GM12878 (cell line): Measurements from ENCODE around the gene ZSCAN32. TPM values are rescaled to one million over a fixed set of nuclear protein-coding genes. Genes with fewer than 3 reads are reported as not detected.
A peak's percentile ranks its signal among the peaks of the same experiment; 100 is the strongest.

Experiments
- BACH1 ChIP-seq: fragments of 450-650 bp; IDR thresholded peaks from 2 replicates; pipeline ENCODE4 v1.6.1; 2017; ENCODE audit warnings: mild to moderate bottlenecking, borderline replicate concordance
- BMI1 ChIP-seq: fragments of 450-650 bp; IDR thresholded peaks from 2 replicates; pipeline ENCODE4 v1.6.1; 2016; ENCODE audit warnings: mild to moderate bottlenecking, moderate library complexity, borderline replicate concordance
- CHD2 ChIP-seq: IDR thresholded peaks from 2 replicates; pipeline ENCODE4 v1.6.1; 2011; ENCODE audit warnings: low read depth, low read length, improper control_type of control experiment, borderline replicate concordance
- CREM ChIP-seq: IDR thresholded peaks from 2 replicates; pipeline ENCODE4 v1.6.1; 2014; ENCODE audit warnings: antibody characterized with exemption, low read depth
- CUX1 ChIP-seq: IDR thresholded peaks from 2 replicates; pipeline ENCODE4 v1.6.1; 2012; ENCODE audit warnings: improper control_type of control experiment, low read depth, low read length; ENCODE audit not compliant: insufficient replicate concordance
- HDAC6 ChIP-seq: fragments of 200-600 bp; sonication (generic); IDR thresholded peaks from one replicate; pipeline ENCODE4 v1.8.0; 2017; ENCODE audit warnings: antibody characterized with exemption; ENCODE audit not compliant: unreplicated experiment
- IKZF1 ChIP-seq: fragments of 450-650 bp; conservative IDR thresholded peaks from 2 replicates; pipeline ENCODE4 v1.6.1; 2017; ENCODE audit warnings: antibody characterized with exemption, mild to moderate bottlenecking
- IRF5 ChIP-seq: fragments of 450-650 bp; IDR thresholded peaks from 2 replicates; pipeline ENCODE4 v1.6.1; 2017; ENCODE audit warnings: borderline replicate concordance
- JUND ChIP-seq: IDR thresholded peaks from 2 replicates; pipeline ENCODE4 v1.6.1; 2012; ENCODE audit warnings: low read depth, mild to moderate bottlenecking, low read length, improper control_type of control experiment, moderate library complexity
- MTA2 ChIP-seq: fragments of 450-650 bp; IDR thresholded peaks from 2 replicates; pipeline ENCODE4 v1.6.1; 2016; ENCODE audit warnings: low read depth, mild to moderate bottlenecking, moderate library complexity
- MYB ChIP-seq: fragments of 150-350 bp; IDR thresholded peaks from 2 replicates; pipeline ENCODE4 v1.6.1; 2014; ENCODE audit warnings: mild to moderate bottlenecking, low read depth, low read length, borderline replicate concordance
- NFYB ChIP-seq: IDR thresholded peaks from 2 replicates; pipeline ENCODE4 v1.6.1; 2011; ENCODE audit warnings: low read depth, mild to moderate bottlenecking, low read length, improper control_type of control experiment, moderate library complexity; ENCODE audit not compliant: insufficient read depth
- SP1 ChIP-seq: IDR thresholded peaks from one replicate; pipeline ENCODE4 v1.6.1; 2011; ENCODE audit warnings: low read depth, low read length
- SRF ChIP-seq, 2 experiments: IDR thresholded peaks; 2 replicates each; pipeline ENCODE4 v1.6.1; 2011; ENCODE audit warnings: low read depth in 2 of 2, low read length in 2 of 2, mild to moderate bottlenecking in 1 of 2, moderate library complexity in 1 of 2
- STAT1 ChIP-seq: fragments of 450-650 bp; conservative IDR thresholded peaks from 2 replicates; pipeline ENCODE4 v1.6.1; 2014; ENCODE audit warnings: antibody characterized with exemption, mild to moderate bottlenecking
- SUZ12 ChIP-seq: fragments of 200-600 bp; sonication (generic); IDR thresholded peaks from one replicate; pipeline ENCODE4 v1.6.1; 2018; ENCODE audit warnings: antibody characterized with exemption, mild to moderate bottlenecking; ENCODE audit not compliant: unreplicated experiment
- TCF7 ChIP-seq: IDR thresholded peaks from 2 replicates; pipeline ENCODE4 v1.6.1; 2014; ENCODE audit warnings: antibody characterized with exemption, borderline replicate concordance
- WRNIP1 ChIP-seq: IDR thresholded peaks from 2 replicates; pipeline ENCODE4 v1.6.1; 2011; ENCODE audit warnings: low read depth, low read length, improper control_type of control experiment, borderline replicate concordance
- YBX1 ChIP-seq: fragments of 450-650 bp; IDR thresholded peaks from 2 replicates; pipeline ENCODE4 v1.6.1; 2016; ENCODE audit warnings: antibody characterized with exemption
- ZNF207 ChIP-seq: fragments of 450-650 bp; IDR thresholded peaks from 2 replicates; pipeline ENCODE4 v1.6.1; 2014; ENCODE audit warnings: antibody characterized with exemption, mild to moderate bottlenecking, borderline replicate concordance
- ZNF274 ChIP-seq: IDR thresholded peaks from one replicate; pipeline ENCODE4 v1.8.0; 2011; ENCODE audit not compliant: insufficient read length, insufficient read depth
- polyA plus RNA-seq, 11 experiments: library from polyadenylated mRNA; depleted of rRNA in 4 of 11; unstranded in 6 of 11; stranded (reverse) in 5 of 11; fragments of >200 nt; fragmentation: Nextera tagmentation in 4 of 11; fragmentation: Illumina TruSeq in 1 of 11; extraction: Ambion mirVana in 4 of 11; extraction: Trizol in 1 of 11; gene quantifications; 1 replicate in 1 of 11; 2 replicates in 10 of 11; pipeline versions ENCODE4 v1.2.1 to v1.2.3, GENCODE V29; 2011 to 2016; ENCODE audit warnings: inconsistent platforms in 2 of 11, missing spikeins in 2 of 11, low read depth in 1 of 11
- total RNA-seq, 4 experiments: library from RNA; depleted of rRNA in 3 of 4; stranded (reverse); fragments of >200 nt in 3 of 4; fragmentation: Illumina TruSeq in 1 of 4; extraction: Trizol in 1 of 4; gene quantifications; 2 replicates each; pipeline versions ENCODE4 v1.2.1 to v1.2.3, GENCODE V29; 2013 to 2021
- TF ChIP-seq, protein P1 (sequence below): IDR thresholded peaks from 2 replicates; pipeline ENCODE4 v1.6.1; 2012; ENCODE audit warnings: low read depth, low read length, improper control_type of control experiment
- TF ChIP-seq, protein P2 (sequence below): fragments of 450-650 bp; IDR thresholded peaks from 2 replicates; pipeline ENCODE4 v1.6.1; 2016; ENCODE audit warnings: mild to moderate bottlenecking

The ZSCAN32 gene
- total and polyA plus RNA-seq, 10 of the 15 experiments (the other 5 are each of a cell fraction or from before 2014, with no cell fraction given) = 9.6 to 23.8 (median 15.5) TPM

DNA sequence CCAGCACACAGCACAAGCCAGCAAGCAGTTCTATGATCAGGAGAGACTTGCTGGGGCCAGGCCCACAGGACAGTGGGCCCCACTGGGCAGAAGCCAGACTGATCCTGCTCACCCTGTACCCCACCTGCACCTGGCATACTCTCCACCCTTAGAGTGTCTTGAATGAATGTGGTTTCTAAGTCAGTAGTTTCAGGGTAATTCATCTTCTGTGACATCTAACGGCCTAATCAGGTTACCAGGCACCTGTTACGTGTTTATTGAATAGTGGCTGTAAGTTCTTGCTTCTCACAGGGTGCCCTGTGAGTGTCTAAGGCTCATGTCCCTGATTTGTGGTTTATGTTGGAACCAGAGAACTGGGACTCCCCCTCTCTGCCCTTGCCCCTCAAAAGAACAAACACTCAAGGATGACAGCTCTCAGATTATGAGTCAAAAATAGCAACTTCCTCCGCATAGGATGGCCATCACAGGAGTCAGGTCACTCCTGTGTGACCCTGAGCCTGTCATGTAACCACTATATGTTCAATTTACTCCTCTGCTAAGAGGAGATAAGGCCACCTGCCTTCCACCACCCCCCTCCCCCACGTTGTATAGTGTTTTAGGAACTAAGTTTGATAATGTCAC lies 52.1 kb downstream of the ZSCAN32 start (continued):
- TF ChIP-seq IRF5 (no peak), BACH1 (0 out of 2 replicates have a peak, but pooled peaks have one; percentile 16), TCF7 (no peak), IKZF1 (peak; percentile 60), HDAC6 (no peak), STAT1 (no peak), CUX1 (no peak), MYB (no peak), CHD2 (no peak), NFYB (no peak), SUZ12 (no peak), SP1 (no peak), MTA2 (peak; percentile 41; the same call in 1 of the 2 replicates), JUND (no peak), BMI1 (no peak), ZNF207 (no peak), SRF (IDR thresholded peaks at IDR 0.05; ENCODE audit: low read depth in 2 of 2, low read length in 2 of 2) (no peak), CREM (0 out of 2 replicates have a peak, but pooled peaks have one; percentile 15), ZNF274 (no peak), WRNIP1 (no peak), YBX1 (no peak)
- TF ChIP-seq, protein P1, sequence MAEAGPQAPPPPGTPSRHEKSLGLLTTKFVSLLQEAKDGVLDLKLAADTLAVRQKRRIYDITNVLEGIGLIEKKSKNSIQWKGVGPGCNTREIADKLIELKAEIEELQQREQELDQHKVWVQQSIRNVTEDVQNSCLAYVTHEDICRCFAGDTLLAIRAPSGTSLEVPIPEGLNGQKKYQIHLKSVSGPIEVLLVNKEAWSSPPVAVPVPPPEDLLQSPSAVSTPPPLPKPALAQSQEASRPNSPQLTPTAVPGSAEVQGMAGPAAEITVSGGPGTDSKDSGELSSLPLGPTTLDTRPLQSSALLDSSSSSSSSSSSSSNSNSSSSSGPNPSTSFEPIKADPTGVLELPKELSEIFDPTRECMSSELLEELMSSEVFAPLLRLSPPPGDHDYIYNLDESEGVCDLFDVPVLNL = no peak
- TF ChIP-seq, protein P2, sequence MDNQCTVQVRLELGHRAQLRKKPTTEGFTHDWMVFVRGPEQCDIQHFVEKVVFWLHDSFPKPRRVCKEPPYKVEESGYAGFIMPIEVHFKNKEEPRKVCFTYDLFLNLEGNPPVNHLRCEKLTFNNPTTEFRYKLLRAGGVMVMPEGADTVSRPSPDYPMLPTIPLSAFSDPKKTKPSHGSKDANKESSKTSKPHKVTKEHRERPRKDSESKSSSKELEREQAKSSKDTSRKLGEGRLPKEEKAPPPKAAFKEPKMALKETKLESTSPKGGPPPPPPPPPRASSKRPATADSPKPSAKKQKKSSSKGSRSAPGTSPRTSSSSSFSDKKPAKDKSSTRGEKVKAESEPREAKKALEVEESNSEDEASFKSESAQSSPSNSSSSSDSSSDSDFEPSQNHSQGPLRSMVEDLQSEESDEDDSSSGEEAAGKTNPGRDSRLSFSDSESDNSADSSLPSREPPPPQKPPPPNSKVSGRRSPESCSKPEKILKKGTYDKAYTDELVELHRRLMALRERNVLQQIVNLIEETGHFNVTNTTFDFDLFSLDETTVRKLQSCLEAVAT = no peak
